Liver (tissue), 9 donors: Measurements from ENCODE around the gene KRT8. TPM values are rescaled to one million over a fixed set of nuclear protein-coding genes. Genes with fewer than 3 reads are reported as not detected.

Experiments used
- DNase-seq: peaks from one replicate; pipeline ENCODE4 v3.0.0-alpha.2; 2017; ENCODE audit warnings: low spot score
- H3K27ac ChIP-seq, 2 donors: one replicate each; pipeline ENCODE4 v1.7.0; 2013; ENCODE audit warnings: inconsistent platforms in 2 of 2, low read length in 2 of 2, control low read depth in 1 of 2, low read depth in 1 of 2, mild to moderate bottlenecking in 1 of 2
- H3K27me3 ChIP-seq, 4 donors: one replicate each; pipeline versions ENCODE4 v1.6.1 to v1.7.0; 2013; ENCODE audit warnings: low read length in 3 of 4, inconsistent platforms in 1 of 4, mild to moderate bottlenecking in 1 of 4, moderate library complexity in 1 of 4; ENCODE audit not compliant: control insufficient read depth in 4 of 4, insufficient read depth in 4 of 4
- H3K36me3 ChIP-seq, 4 donors: one replicate each; pipeline versions ENCODE4 v1.6.1 to v1.7.0; 2013; ENCODE audit warnings: low read length in 3 of 4, mild to moderate bottlenecking in 3 of 4, low read depth in 1 of 4, moderate library complexity in 1 of 4; ENCODE audit not compliant: control insufficient read depth in 4 of 4, insufficient read depth in 3 of 4
- H3K4me1 ChIP-seq, 4 donors: one replicate each; pipeline versions ENCODE4 v1.6.1 to v1.7.0; 2013; ENCODE audit warnings: low read length in 3 of 4, mild to moderate bottlenecking in 3 of 4, moderate library complexity in 1 of 4; ENCODE audit not compliant: control insufficient read depth in 4 of 4, insufficient read depth in 4 of 4
- H3K4me3 ChIP-seq, 3 donors: one replicate each; pipeline versions ENCODE4 v1.6.1 to v1.7.0; 2013; ENCODE audit warnings: low read length in 3 of 3, control low read depth in 1 of 3, low read depth in 1 of 3, mild to moderate bottlenecking in 1 of 3
- H3K9ac ChIP-seq, 2 donors: one replicate each; pipeline ENCODE4 v1.7.0; 2013; ENCODE audit warnings: low read length in 2 of 2, mild to moderate bottlenecking in 2 of 2, moderate library complexity in 2 of 2, control low read depth in 1 of 2, low read depth in 1 of 2
- H3K9me3 ChIP-seq, 4 donors: one replicate each; pipeline versions ENCODE4 v1.6.1 to v1.7.0; 2013; ENCODE audit warnings: low read length in 3 of 4; ENCODE audit not compliant: control insufficient read depth in 4 of 4
- ATF3 ChIP-seq: IDR thresholded peaks from 2 replicates; pipeline ENCODE4 v1.6.1; 2016; ENCODE audit warnings: antibody characterized with exemption
- CTCF ChIP-seq: fragments of 150-350 bp; IDR thresholded peaks from 2 replicates; pipeline ENCODE4 v1.5.1; 2017; ENCODE audit warnings: improper control_type of control experiment, low read depth, low read length; ENCODE audit not compliant: missing input control
- EGR1 ChIP-seq, 2 donors: IDR thresholded peaks; 2 replicates each; pipeline ENCODE4 v1.6.1; 2016 to 2018; ENCODE audit warnings: antibody characterized with exemption in 2 of 2, low read depth in 2 of 2
- FOXA1 ChIP-seq: IDR thresholded peaks from 2 replicates; pipeline ENCODE4 v1.6.1; 2016; ENCODE audit warnings: antibody characterized with exemption
- FOXA2 ChIP-seq: IDR thresholded peaks from 2 replicates; pipeline ENCODE4 v1.6.1; 2016; ENCODE audit warnings: antibody characterized with exemption
- GABPA ChIP-seq, 2 donors: IDR thresholded peaks in 1 of 2; conservative IDR thresholded peaks in 1 of 2; 2 replicates each; pipeline ENCODE4 v1.6.1; 2016; ENCODE audit warnings: antibody characterized with exemption in 2 of 2, mild to moderate bottlenecking in 1 of 2, moderate library complexity in 1 of 2
- HNF4A ChIP-seq, 2 donors: conservative IDR thresholded peaks; 2 replicates each; pipeline ENCODE4 v1.6.1; 2016; ENCODE audit warnings: antibody characterized with exemption in 2 of 2, mild to moderate bottlenecking in 2 of 2
- HNF4G ChIP-seq: IDR thresholded peaks from 2 replicates; pipeline ENCODE4 v1.6.1; 2016; ENCODE audit warnings: antibody characterized with exemption
- JUND ChIP-seq, 2 donors: IDR thresholded peaks; 2 replicates each; pipeline ENCODE4 v1.6.1; 2016; ENCODE audit warnings: antibody characterized with exemption in 2 of 2
- MAX ChIP-seq: IDR thresholded peaks from 2 replicates; pipeline ENCODE4 v1.6.1; 2016; ENCODE audit warnings: antibody characterized with exemption
- NR2F2 ChIP-seq: IDR thresholded peaks from 2 replicates; pipeline ENCODE4 v1.6.1; 2016; ENCODE audit warnings: antibody characterized with exemption
- RAD21 ChIP-seq, 2 donors: IDR thresholded peaks; 2 replicates each; pipeline ENCODE4 v1.6.1; 2016; ENCODE audit warnings: antibody characterized with exemption in 2 of 2, mild to moderate bottlenecking in 2 of 2
- REST ChIP-seq: IDR thresholded peaks from 2 replicates; pipeline ENCODE4 v1.6.1; 2016; ENCODE audit warnings: antibody characterized with exemption, mild to moderate bottlenecking
- RXRA ChIP-seq, 2 donors: IDR thresholded peaks; 2 replicates each; pipeline ENCODE4 v1.6.1; 2017 to 2018; ENCODE audit warnings: antibody characterized with exemption in 2 of 2, mild to moderate bottlenecking in 1 of 2
- SP1 ChIP-seq: IDR thresholded peaks from 2 replicates; pipeline ENCODE4 v1.6.1; 2018; ENCODE audit warnings: antibody characterized with exemption, mild to moderate bottlenecking
- TAF1 ChIP-seq: conservative IDR thresholded peaks from 2 replicates; pipeline ENCODE4 v1.6.1; 2016; ENCODE audit warnings: antibody characterized with exemption, mild to moderate bottlenecking
- YY1 ChIP-seq: IDR thresholded peaks from 2 replicates; pipeline ENCODE4 v1.6.1; 2016; ENCODE audit warnings: antibody characterized with exemption, mild to moderate bottlenecking
- ZBTB33 ChIP-seq: IDR thresholded peaks from 2 replicates; pipeline ENCODE4 v1.6.1; 2016; ENCODE audit warnings: antibody characterized with exemption
- WGBS: extraction: QIAGEN DNeasy Blood & Tissue Kit; methylation state at CpG from one replicate; pipeline ENCODE4 v1.1.7; 2013; 5-methylcytosine and 5-hydroxymethylcytosine counted together
- polyA plus RNA-seq, 2 donors: library from polyadenylated mRNA; stranded (reverse) in 1 of 2; unstranded in 1 of 2; fragments of 200-250 nt in 1 of 2; fragments of >200 nt in 1 of 2; fragmentation: Nextera tagmentation in 1 of 2; extraction: Ambion mirVana in 1 of 2; gene quantifications; one replicate each; pipeline versions ENCODE4 v1.2.1 to v1.2.3, GENCODE V29; 2013 to 2015
- total RNA-seq, 2 donors: library from RNA; depleted of rRNA; stranded (reverse); fragments of >200 nt; gene quantifications; one replicate each; pipeline ENCODE4 v1.2.3, GENCODE V29; 2014
- donor health status: healthy.
- donor health status: healthy.
- donor health status: healthy.
- donor health status: healthy.
- donor health status: healthy.

Gene KRT8
- total and polyA plus RNA-seq, 4 donors, result 128 to 383 (median 198) TPM

GRCh38 chr12:52945389-52946232 is 40.7 kb upstream of the KRT8 start:
- H3K4me1 ChIP-seq, result peaks cover 11 to 42% (median 28%) of the 10 kb centered on the region in 4 donors

More at GRCh38 chr12:52945389-52946232, 40.7 kb upstream of the KRT8 start:
- H3K4me3 ChIP-seq, result no peak overlapping the region
- peak overlapping the region; percentile 98 for H3K27ac ChIP-seq
- 40% methylated on average over 13 of the region's 13 CpGs for WGBS
- H3K9ac ChIP-seq, result peak overlapping the region in 1 of 2 donors; percentile 65
- no peaks in the 10 kb centered on the region for H3K9me3 ChIP-seq
- H3K36me3 ChIP-seq, result peaks cover 0 to 5% (median 3%) of the 10 kb centered on the region in 4 donors
- TF ChIP-seq ZBTB33, result peak; percentile 62
- no peak for TF ChIP-seq FOXA2
- TF ChIP-seq GABPA (IDR thresholded peaks at IDR 0.05 in 1 of 2, conservative IDR thresholded peaks at IDR 0.05 in 1 of 2), result peak in 1 of 2 donors; percentile 41
- TF ChIP-seq SP1, result peak; percentile 94
- TF ChIP-seq FOXA1, result peak; percentile 49
- TF ChIP-seq JUND (IDR thresholded peaks at IDR 0.05), result peak; percentile 67 to 81
- no peak for TF ChIP-seq ATF3
- peak; percentile 81 for TF ChIP-seq HNF4G
- peak; percentile 89 for TF ChIP-seq YY1
- peak; percentile 33 to 45 for TF ChIP-seq RAD21 (IDR thresholded peaks at IDR 0.05)
- no peak for TF ChIP-seq CTCF
- TF ChIP-seq MAX, result peak; percentile 78
- peak; percentile 61 for TF ChIP-seq TAF1
- TF ChIP-seq RXRA (IDR thresholded peaks at IDR 0.05), result peak; percentile 70 to 83
- TF ChIP-seq EGR1 (IDR thresholded peaks at IDR 0.05; ENCODE audit: low read depth in 2 of 2), result no peak
- TF ChIP-seq NR2F2, result peak; percentile 50
- peak; percentile 88 for TF ChIP-seq REST
- TF ChIP-seq HNF4A (conservative IDR thresholded peaks at IDR 0.05), result peak; percentile 94 to 96
- peak; percentile 46 for DNase-seq
- H3K27me3 ChIP-seq, result no peaks in the 10 kb centered on the region
